Ascending aorta (tissue), 2 donors: ENCODE measurements around the gene SGPP1. TPM values are rescaled to one million over a fixed set of nuclear protein-coding genes. Genes with fewer than 3 reads are reported as not detected.

ENCODE experiments used
- DNase-seq, 2 donors: peaks; one replicate each; pipeline ENCODE4 v3.0.0-alpha.2; 2019; ENCODE audit warnings: low spot score in 2 of 2
- H3K27ac ChIP-seq, 2 donors: fragments of 200-600 bp; sonication (generic); one replicate each; pipeline ENCODE4 v1.5.1; 2016 to 2017; ENCODE audit warnings: mild to moderate bottlenecking in 1 of 2
- H3K27me3 ChIP-seq: fragments of 200-600 bp; sonication (generic); one replicate; pipeline ENCODE4 v1.5.1; 2017
- H3K36me3 ChIP-seq, 2 donors: fragments of 200-600 bp; sonication (generic); one replicate each; pipeline ENCODE4 v1.5.1; 2016
- H3K4me1 ChIP-seq, 2 donors: fragments of 200-600 bp; sonication (generic); one replicate each; pipeline ENCODE4 v1.5.1; 2016 to 2017; ENCODE audit warnings: mild to moderate bottlenecking in 1 of 2
- H3K4me3 ChIP-seq, 2 donors: fragments of 200-600 bp; sonication (generic); one replicate each; pipeline ENCODE4 v1.5.1; 2016 to 2017; ENCODE audit warnings: mild to moderate bottlenecking in 1 of 2
- H3K9me3 ChIP-seq, 2 donors: fragments of 200-600 bp; sonication (generic); one replicate each; pipeline ENCODE4 v1.5.1; 2016
- intact Hi-C: fragments of 100-400 bp; cut with DNase I; formaldehyde crosslinking; loops from one replicate; pipeline ENCODE4 v1.15.1; 2023
- total RNA-seq: library from RNA; depleted of rRNA; stranded (reverse); fragments of >200 nt; gene quantifications from one replicate; pipeline ENCODE4 v1.1.0, GENCODE V29; 2016
- TF ChIP-seq, protein P1 (sequence below), 3 experiments: fragments of 200-600 bp in 2 of 3; fragments of 450-650 bp in 1 of 3; sonication (generic) in 2 of 3; IDR thresholded peaks; one replicate each; pipeline ENCODE4 v1.5.1; 2016 to 2019; ENCODE audit warnings: antibody characterized with exemption in 3 of 3, mild to moderate bottlenecking in 1 of 3, moderate library complexity in 1 of 3

The SGPP1 gene, protein sequence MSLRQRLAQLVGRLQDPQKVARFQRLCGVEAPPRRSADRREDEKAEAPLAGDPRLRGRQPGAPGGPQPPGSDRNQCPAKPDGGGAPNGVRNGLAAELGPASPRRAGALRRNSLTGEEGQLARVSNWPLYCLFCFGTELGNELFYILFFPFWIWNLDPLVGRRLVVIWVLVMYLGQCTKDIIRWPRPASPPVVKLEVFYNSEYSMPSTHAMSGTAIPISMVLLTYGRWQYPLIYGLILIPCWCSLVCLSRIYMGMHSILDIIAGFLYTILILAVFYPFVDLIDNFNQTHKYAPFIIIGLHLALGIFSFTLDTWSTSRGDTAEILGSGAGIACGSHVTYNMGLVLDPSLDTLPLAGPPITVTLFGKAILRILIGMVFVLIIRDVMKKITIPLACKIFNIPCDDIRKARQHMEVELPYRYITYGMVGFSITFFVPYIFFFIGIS
- total RNA-seq, result 20.3 TPM

DNA sequence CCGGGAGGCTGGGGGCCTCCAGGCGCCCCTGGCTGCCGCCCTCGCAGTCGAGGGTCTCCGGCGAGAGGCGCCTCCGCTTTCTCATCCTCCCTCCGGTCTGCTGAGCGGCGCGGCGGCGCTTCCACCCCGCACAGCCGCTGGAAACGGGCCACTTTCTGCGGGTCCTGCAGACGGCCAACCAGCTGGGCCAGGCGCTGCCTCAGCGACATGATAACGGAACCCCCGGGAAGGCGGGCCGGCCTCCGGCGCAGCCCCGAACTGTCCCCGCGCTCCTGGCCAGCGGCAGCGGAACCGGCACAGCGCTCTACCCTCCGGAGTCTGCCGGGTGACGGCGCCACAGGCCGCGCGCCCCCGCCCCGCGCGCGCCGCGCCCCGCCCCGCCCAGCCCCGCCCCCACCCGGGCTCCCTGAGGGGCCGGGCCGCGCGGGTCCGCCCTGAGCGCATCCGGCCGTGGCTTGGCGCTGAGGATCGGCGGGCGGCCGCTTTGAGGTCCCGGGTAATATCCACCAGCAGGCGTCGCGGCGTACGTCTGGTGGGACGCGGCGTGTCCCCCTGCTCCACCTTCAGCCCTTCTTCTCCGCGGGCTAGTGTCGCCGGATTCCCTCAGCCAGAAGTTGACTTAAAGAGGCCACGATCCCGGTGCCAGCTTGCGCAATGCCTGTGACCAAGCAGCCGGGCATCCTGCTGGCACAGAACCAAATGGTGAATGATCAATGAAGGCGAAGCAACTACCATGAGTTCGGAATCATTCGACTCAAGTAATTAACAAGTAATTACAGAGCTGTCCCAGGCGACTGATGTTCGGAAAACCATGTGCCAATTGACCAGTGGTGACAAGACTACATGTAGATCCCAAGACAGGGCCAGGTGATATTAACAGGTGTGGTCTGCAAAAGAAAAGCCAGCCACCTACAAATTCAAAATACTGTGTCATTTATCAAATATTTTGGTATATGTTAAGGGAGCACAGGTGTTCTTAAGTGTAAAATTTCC lies at the start of gene SGPP1:
Gene SGPP1, minus strand, starts transcription at position 330 of the 993 bp plus-strand sequence. Its CDS starts 121 bp downstream, at position 209.
- H3K27me3 ChIP-seq, result no peaks in the 10 kb centered on the region
- intact Hi-C loops, result loop anchor here (2.0 kb wide), 2 partner anchors 85 to 185 kb away; partner anchors contain the start of gene PPP2R5E
- H3K36me3 ChIP-seq, result no peaks in the 10 kb centered on the region
- H3K9me3 ChIP-seq, result no peaks in the 10 kb centered on the region
- H3K4me3 ChIP-seq, result peak within 1 kb of the TSS; percentile 96 to 100
- DNase-seq, result peak; percentile 22 to 89
- H3K27ac ChIP-seq, result peak within 1 kb of the TSS; percentile 87 to 93
- TF ChIP-seq, protein P1, sequence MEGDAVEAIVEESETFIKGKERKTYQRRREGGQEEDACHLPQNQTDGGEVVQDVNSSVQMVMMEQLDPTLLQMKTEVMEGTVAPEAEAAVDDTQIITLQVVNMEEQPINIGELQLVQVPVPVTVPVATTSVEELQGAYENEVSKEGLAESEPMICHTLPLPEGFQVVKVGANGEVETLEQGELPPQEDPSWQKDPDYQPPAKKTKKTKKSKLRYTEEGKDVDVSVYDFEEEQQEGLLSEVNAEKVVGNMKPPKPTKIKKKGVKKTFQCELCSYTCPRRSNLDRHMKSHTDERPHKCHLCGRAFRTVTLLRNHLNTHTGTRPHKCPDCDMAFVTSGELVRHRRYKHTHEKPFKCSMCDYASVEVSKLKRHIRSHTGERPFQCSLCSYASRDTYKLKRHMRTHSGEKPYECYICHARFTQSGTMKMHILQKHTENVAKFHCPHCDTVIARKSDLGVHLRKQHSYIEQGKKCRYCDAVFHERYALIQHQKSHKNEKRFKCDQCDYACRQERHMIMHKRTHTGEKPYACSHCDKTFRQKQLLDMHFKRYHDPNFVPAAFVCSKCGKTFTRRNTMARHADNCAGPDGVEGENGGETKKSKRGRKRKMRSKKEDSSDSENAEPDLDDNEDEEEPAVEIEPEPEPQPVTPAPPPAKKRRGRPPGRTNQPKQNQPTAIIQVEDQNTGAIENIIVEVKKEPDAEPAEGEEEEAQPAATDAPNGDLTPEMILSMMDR (IDR thresholded peaks at IDR 0.05), result peak; percentile 22 to 31 (median 25)
- peaks cover 0 to 13% of the 10 kb centered on the region in 2 donors for H3K4me1 ChIP-seq

DNA sequence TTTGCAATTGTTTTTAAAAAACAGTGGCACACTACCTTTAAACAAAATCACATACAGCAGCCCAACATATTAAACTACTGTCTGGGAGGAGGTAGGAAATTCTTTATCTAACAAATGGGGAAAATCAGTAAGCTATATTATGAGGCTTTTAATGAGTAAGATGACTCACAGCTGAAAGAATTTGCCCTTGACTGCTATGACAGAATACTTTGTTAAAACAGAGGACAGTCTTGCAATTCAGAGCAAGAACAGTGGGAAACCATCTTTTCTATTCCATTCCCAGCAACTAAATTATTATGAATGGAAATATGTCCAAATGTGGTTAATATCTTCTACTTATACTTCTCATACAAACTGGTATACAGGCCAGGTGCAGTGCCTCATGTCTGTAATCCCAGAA lies 49.2 kb upstream of the SGPP1 start:
- H3K4me1 ChIP-seq, result no peaks in the 10 kb centered on the region
- DNase-seq, result no peak
- intact Hi-C loops, result no loop called here
- TF ChIP-seq, protein P1 (IDR thresholded peaks at IDR 0.05), result no peak
- H3K4me3 ChIP-seq, result no peak overlapping the region
- no peaks in the 10 kb centered on the region for H3K36me3 ChIP-seq
- H3K27me3 ChIP-seq, result no peaks in the 10 kb centered on the region
- no peaks in the 10 kb centered on the region for H3K9me3 ChIP-seq
- H3K27ac ChIP-seq, result no peak overlapping the region

DNA sequence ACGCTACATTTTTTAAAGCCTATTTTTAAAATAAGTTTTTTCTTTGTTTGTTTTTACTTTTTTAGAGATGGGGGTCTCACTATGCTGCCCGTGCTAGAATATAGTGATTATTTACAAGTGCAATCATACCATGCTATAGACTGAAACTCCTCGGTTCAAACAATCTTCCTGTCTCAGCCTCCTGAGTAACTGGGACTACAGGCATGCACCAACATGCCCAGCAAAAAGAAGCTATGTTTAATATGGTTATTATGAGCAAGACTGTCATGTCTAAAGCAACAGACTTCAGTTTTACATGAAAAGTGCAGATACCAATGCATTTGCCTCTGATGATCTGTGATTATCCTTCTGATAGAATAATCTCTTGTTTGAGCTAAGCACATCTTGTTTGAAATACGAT lies 45.6 kb upstream of the SGPP1 start:
- no peak overlapping the region for H3K4me3 ChIP-seq
- no peak overlapping the region for H3K27ac ChIP-seq
- no peaks in the 10 kb centered on the region for H3K4me1 ChIP-seq
- intact Hi-C loops, result no loop called here
- no peak for DNase-seq
- H3K9me3 ChIP-seq, result no peaks in the 10 kb centered on the region
- H3K36me3 ChIP-seq, result no peaks in the 10 kb centered on the region
- TF ChIP-seq, protein P1 (IDR thresholded peaks at IDR 0.05), result no peak
- no peaks in the 10 kb centered on the region for H3K27me3 ChIP-seq

DNA sequence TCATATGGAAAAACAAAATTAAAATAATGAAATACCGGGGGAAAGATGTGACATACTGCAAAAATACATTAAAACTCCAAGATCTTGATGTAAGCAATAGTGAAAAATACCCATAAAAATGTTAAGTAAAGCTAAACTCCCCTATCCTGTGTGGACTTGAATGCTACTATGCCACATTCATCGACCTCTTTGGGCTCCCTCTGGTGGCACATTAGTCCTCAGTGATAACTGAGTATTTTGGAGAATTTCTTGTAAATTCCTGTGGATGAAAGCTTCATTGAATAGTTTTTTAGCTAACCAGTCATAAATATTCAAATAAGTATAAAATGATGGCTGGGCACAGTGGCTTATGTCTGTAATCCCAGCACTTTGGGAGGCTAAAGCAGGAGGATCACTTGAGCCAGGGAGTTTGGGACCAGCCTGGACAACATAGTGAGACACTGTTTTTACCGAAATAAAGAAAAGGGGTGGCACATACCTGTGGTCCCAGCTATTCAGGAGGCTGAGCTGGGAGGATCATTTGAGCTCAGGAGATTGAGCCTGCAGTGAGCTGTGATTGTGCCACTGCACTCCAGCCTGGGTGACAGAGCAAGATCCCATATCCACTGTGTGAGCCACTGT lies 42.4 kb upstream of the SGPP1 start:
- Histone ChIP-seq H3K27me3 (no peaks in the 10 kb centered on the region), H3K36me3 (no peaks in the 10 kb centered on the region), H3K9me3 (no peaks in the 10 kb centered on the region), H3K27ac (no peak overlapping the region), H3K4me3 (no peak overlapping the region), H3K4me1 (no peaks in the 10 kb centered on the region)
- TF ChIP-seq, protein P1 (IDR thresholded peaks at IDR 0.05), result peak; percentile 32 to 55 (median 46)
- DNase-seq, result peak in 1 of 2 donors; percentile 66
- intact Hi-C loops, result no loop called here

DNA sequence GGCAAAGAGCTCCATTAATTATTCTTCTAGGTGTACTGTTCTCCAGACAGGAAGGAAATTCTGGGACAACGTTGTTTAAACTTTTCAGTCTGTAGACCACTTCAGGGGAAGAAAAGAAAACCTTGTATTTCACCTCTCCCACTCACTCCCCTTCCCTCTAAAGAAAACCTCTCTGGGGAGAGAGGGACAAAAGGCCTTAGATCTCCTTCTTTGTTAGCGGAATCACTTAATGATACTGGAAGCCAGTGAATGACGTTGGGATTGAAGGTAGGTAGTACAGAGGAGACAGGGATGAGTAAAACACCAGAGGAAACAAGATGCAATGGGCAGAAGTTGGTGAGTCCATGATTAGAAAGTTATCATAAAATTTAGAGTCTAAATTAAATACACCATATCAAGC lies 38.7 kb upstream of the SGPP1 start:
- TF ChIP-seq, protein P1 (IDR thresholded peaks at IDR 0.05), result no peak
- H3K27me3 ChIP-seq, result no peaks in the 10 kb centered on the region
- H3K27ac ChIP-seq, result no peak overlapping the region
- H3K9me3 ChIP-seq, result no peaks in the 10 kb centered on the region
- intact Hi-C loops, result no loop called here
- no peaks in the 10 kb centered on the region for H3K4me1 ChIP-seq
- H3K4me3 ChIP-seq, result no peak overlapping the region
- no peak for DNase-seq
- no peaks in the 10 kb centered on the region for H3K36me3 ChIP-seq
